ENCODE measurements around the gene GRIA2. TPM values are rescaled to one million over a fixed set of nuclear protein-coding genes. Genes with fewer than 3 reads are reported as not detected.

GRIA2 gene
- total and polyA plus RNA-seq, 3 experiments from 2014 or later = not detected

GRCh38 chr4:157217708-157218107 lies 2.8 kb upstream of the GRIA2 start:
- DNase-seq = no peak
- ChIA-PET POLR2A (no interaction called here), CTCF (no interaction called here)
- peaks cover 2 to 6% of the 10 kb centered on the region in 2 donors for H3K27me3 Mint-ChIP-seq
- H3K4me3 ChIP-seq (ENCODE audit: low read length) = no peak overlapping the region
- no peak overlapping the region for H3K4me3 Mint-ChIP-seq
- H3K4me1 ChIP-seq (ENCODE audit: insufficient read depth, low read length) = no peaks in the 10 kb centered on the region
- H3K36me3 Mint-ChIP-seq = no peaks in the 10 kb centered on the region
- H3K4me1 Mint-ChIP-seq = no peaks in the 10 kb centered on the region
- H3K27me3 ChIP-seq (ENCODE audit: insufficient read depth, low read length, poor library complexity, severe bottlenecking) = no peaks in the 10 kb centered on the region
- H3K27ac ChIP-seq (ENCODE audit: low read depth, low read length) = no peak overlapping the region
- peaks cover 4 to 17% (median 10%) of the 10 kb centered on the region in 5 donors for H3K9me3 Mint-ChIP-seq
- no peaks in the 10 kb centered on the region for H3K36me3 ChIP-seq (ENCODE audit: insufficient read depth, low read length)
- no peak overlapping the region for H3K27ac Mint-ChIP-seq
- no peaks in the 10 kb centered on the region for H3K9me3 ChIP-seq (ENCODE audit: low read length)

- Histone ChIP-seq H3K36me3 (ENCODE audit: insufficient read depth, low read length) (no peaks in the 10 kb centered on the region), H3K9me3 (ENCODE audit: low read length) (no peaks in the 10 kb centered on the region), H3K27me3 (ENCODE audit: insufficient read depth, low read length, poor library complexity, severe bottlenecking) (no peaks in the 10 kb centered on the region), H3K27ac (ENCODE audit: low read depth, low read length) (no peak overlapping the region), H3K4me3 (ENCODE audit: low read length) (no peak overlapping the region), H3K4me1 (ENCODE audit: insufficient read depth, low read length) (no peaks in the 10 kb centered on the region)
- H3K27ac Mint-ChIP-seq = no peak overlapping the region
- peaks cover 4 to 27% (median 12%) of the 10 kb centered on the region in 5 donors for H3K9me3 Mint-ChIP-seq
- ChIA-PET POLR2A (no interaction called here), CTCF (no interaction called here)
- H3K4me1 Mint-ChIP-seq = no peaks in the 10 kb centered on the region
- DNase-seq = no peak
- peaks cover 2 to 11% of the 10 kb centered on the region in 2 donors for H3K27me3 Mint-ChIP-seq
- H3K4me3 Mint-ChIP-seq = no peak overlapping the region
- no peaks in the 10 kb centered on the region for H3K36me3 Mint-ChIP-seq
Observed at GRCh38 chr4:157219711-157220370, 687 bp upstream of the GRIA2 start.

- H3K27ac Mint-ChIP-seq = no peak overlapping the region
- Histone ChIP-seq H3K4me1 (ENCODE audit: insufficient read depth, low read length) (no peaks in the 10 kb centered on the region), H3K36me3 (ENCODE audit: insufficient read depth, low read length) (no peaks in the 10 kb centered on the region), H3K9me3 (ENCODE audit: low read length) (no peaks in the 10 kb centered on the region), H3K4me3 (ENCODE audit: low read length) (no peak overlapping the region), H3K27ac (ENCODE audit: low read depth, low read length) (no peak overlapping the region), H3K27me3 (ENCODE audit: insufficient read depth, low read length, poor library complexity, severe bottlenecking) (no peaks in the 10 kb centered on the region)
- ChIA-PET POLR2A (no interaction called here), CTCF (no interaction called here)
- no peaks in the 10 kb centered on the region for H3K4me1 Mint-ChIP-seq
- H3K36me3 Mint-ChIP-seq = no peaks in the 10 kb centered on the region
- no peak overlapping the region for H3K4me3 Mint-ChIP-seq
- peaks cover 2 to 11% of the 10 kb centered on the region in 2 donors for H3K27me3 Mint-ChIP-seq
- H3K9me3 Mint-ChIP-seq = peaks cover 4 to 23% (median 10%) of the 10 kb centered on the region in 5 donors
- no peak for DNase-seq
Observed at GRCh38 chr4:157221426-157221894, 932 bp downstream of the GRIA2 start.

DNA sequence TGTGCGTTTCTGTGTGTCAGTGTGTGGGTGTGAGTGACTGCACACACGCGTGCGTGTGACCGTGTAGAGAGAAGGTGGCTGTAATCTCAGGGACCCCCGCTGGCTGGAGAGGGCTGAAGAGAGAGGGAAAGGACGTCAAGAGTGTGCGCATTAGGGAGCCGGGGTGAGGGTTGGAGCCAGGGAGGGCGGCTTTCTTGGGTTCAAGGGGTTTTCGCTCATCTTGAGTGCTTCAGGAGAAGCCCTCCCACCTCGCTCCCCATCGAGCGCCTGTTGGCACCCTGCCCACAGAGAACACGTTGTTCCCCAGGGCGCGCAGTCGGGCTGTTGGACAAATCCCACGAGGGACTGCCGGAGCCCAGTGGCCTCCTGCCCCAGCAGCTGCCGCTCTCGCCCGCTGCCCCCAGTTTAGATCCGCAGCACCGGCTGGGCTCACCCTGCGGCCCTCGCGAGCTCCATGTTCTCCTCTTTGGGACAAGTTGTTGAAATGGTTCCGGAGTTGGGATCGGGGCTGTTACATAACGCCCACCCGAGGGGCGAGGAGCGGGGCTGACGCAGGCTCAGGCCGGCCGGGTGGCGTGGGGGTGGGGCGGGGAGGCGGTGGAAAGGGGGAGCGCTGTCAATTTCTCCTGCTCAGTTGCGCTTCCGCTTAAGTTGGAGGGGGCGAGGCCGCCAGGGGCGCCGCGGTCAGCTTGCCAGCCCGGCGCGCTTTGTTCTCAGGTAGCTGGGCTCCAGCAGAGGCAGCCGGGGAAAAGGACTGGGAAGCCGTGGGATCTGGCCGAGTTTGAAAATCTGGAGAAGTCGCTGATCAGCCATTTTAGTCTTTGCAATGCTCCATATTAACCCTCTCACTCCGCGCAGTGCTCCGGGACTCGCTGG lies 1.6 kb downstream of the GRIA2 start:
- CTCF ChIA-PET = no interaction called here
- POLR2A ChIA-PET = no interaction called here
- no peaks in the 10 kb centered on the region for H3K36me3 ChIP-seq (ENCODE audit: insufficient read depth, low read length)
- H3K4me1 ChIP-seq (ENCODE audit: insufficient read depth, low read length) = no peaks in the 10 kb centered on the region
- H3K4me3 ChIP-seq (ENCODE audit: low read length) = no peak overlapping the region
- Mint-ChIP-seq H3K4me3 (no peak overlapping the region), H3K27me3 (peaks cover 2 to 11% of the 10 kb centered on the region in 2 donors), H3K4me1 (no peaks in the 10 kb centered on the region), H3K36me3 (no peaks in the 10 kb centered on the region), H3K9me3 (peaks cover 4 to 19% (median 10%) of the 10 kb centered on the region in 5 donors), H3K27ac (no peak overlapping the region)
- no peaks in the 10 kb centered on the region for H3K27me3 ChIP-seq (ENCODE audit: insufficient read depth, low read length, poor library complexity, severe bottlenecking)
- H3K9me3 ChIP-seq (ENCODE audit: low read length) = no peaks in the 10 kb centered on the region
- no peak for DNase-seq
- H3K27ac ChIP-seq (ENCODE audit: low read depth, low read length) = no peak overlapping the region

DNA sequence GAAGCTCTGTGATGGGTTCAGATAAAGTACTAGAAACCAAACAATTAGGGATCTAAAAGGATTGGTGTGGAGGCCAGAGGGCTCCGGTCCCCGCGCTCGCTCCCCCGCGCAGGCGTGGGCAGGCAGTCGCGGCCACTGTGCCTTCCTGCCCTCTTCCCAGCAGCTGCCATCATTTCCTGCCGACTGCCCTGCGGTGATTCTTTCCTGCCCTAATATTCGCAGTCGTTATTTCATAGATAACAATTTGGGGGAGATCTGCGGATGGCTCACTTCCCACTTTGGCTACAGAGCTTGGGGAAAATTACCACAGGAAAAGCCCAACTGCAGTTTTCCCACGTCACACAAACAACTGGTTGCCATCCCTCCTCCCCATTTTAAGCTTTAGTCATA lies 2.2 kb downstream of the GRIA2 start:
- H3K4me3 Mint-ChIP-seq = no peak overlapping the region
- no peaks in the 10 kb centered on the region for H3K27me3 ChIP-seq (ENCODE audit: insufficient read depth, low read length, poor library complexity, severe bottlenecking)
- no peaks in the 10 kb centered on the region for H3K36me3 ChIP-seq (ENCODE audit: insufficient read depth, low read length)
- peaks cover 2 to 11% of the 10 kb centered on the region in 2 donors for H3K27me3 Mint-ChIP-seq
- ChIA-PET CTCF (no interaction called here), POLR2A (no interaction called here)
- no peak overlapping the region for H3K27ac ChIP-seq (ENCODE audit: low read depth, low read length)
- peaks cover 4 to 19% (median 11%) of the 10 kb centered on the region in 5 donors for H3K9me3 Mint-ChIP-seq
- H3K4me3 ChIP-seq (ENCODE audit: low read length) = no peak overlapping the region
- no peak overlapping the region for H3K27ac Mint-ChIP-seq
- H3K9me3 ChIP-seq (ENCODE audit: low read length) = no peaks in the 10 kb centered on the region
- no peaks in the 10 kb centered on the region for H3K4me1 ChIP-seq (ENCODE audit: insufficient read depth, low read length)
- H3K36me3 Mint-ChIP-seq = no peaks in the 10 kb centered on the region
- no peak for DNase-seq
- H3K4me1 Mint-ChIP-seq = no peaks in the 10 kb centered on the region

DNA sequence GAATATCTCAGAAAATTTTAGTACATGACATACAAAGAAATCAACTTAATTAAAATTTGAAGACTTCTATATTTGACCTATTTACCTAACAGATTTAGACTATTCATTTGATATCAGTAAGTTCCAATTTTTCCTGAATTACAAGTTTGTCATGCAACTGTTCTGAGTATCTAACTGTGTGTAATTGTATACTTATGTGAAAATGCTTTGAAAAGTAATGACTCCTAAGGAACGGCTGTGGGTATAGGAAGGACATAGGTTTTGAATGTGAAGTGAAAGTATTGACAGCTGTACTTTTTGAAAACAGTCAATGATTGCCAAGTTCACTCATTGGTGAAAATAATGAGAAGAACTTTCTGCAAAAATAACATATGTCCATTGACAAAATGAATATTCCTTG lies 2.9 kb downstream of the GRIA2 start:
- Histone ChIP-seq H3K27me3 (ENCODE audit: insufficient read depth, low read length, poor library complexity, severe bottlenecking) (no peaks in the 10 kb centered on the region), H3K27ac (ENCODE audit: low read depth, low read length) (no peak overlapping the region), H3K4me3 (ENCODE audit: low read length) (no peak overlapping the region), H3K36me3 (ENCODE audit: insufficient read depth, low read length) (no peaks in the 10 kb centered on the region), H3K9me3 (ENCODE audit: low read length) (no peaks in the 10 kb centered on the region), H3K4me1 (ENCODE audit: insufficient read depth, low read length) (no peaks in the 10 kb centered on the region)
- POLR2A ChIA-PET = no interaction called here
- H3K36me3 Mint-ChIP-seq = no peaks in the 10 kb centered on the region
- no peaks in the 10 kb centered on the region for H3K4me1 Mint-ChIP-seq
- H3K27ac Mint-ChIP-seq = no peak overlapping the region
- peaks cover 4 to 19% (median 11%) of the 10 kb centered on the region in 5 donors for H3K9me3 Mint-ChIP-seq
- H3K27me3 Mint-ChIP-seq = peaks cover 2 to 11% of the 10 kb centered on the region in 2 donors
- no peak overlapping the region for H3K4me3 Mint-ChIP-seq
- DNase-seq = no peak
- CTCF ChIA-PET = no interaction called here

DNA sequence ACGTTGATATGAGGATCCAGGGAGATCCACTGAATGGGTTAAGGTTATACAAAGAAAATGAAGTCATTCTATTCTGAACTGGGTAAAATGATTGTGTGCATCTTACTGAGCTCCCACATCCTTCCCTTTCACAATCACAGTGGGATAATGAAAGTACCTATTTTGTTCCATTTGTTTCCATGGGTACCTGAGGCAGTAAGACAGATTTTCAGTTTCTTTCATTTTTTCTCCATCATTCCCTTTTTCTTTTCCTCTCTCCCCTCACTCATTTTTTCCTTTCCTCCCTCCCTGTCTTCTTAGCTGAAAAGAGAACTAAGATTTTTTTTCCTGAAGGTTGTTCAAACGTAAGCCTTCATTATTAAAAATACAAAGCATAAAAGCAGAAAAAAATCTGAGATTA lies 4.6 kb downstream of the GRIA2 start:
- H3K9me3 Mint-ChIP-seq = peaks cover 4 to 17% (median 10%) of the 10 kb centered on the region in 5 donors
- H3K4me1 Mint-ChIP-seq = no peaks in the 10 kb centered on the region
- H3K4me3 Mint-ChIP-seq = no peak overlapping the region
- H3K27me3 ChIP-seq (ENCODE audit: insufficient read depth, low read length, poor library complexity, severe bottlenecking) = no peaks in the 10 kb centered on the region
- no peaks in the 10 kb centered on the region for H3K36me3 Mint-ChIP-seq
- no peak overlapping the region for H3K27ac Mint-ChIP-seq
- no peaks in the 10 kb centered on the region for H3K9me3 ChIP-seq (ENCODE audit: low read length)
- no peak overlapping the region for H3K27ac ChIP-seq (ENCODE audit: low read depth, low read length)
- peaks cover 0 to 11% of the 10 kb centered on the region in 2 donors for H3K27me3 Mint-ChIP-seq
- ChIA-PET CTCF (no interaction called here), POLR2A (no interaction called here)
- no peaks in the 10 kb centered on the region for H3K4me1 ChIP-seq (ENCODE audit: insufficient read depth, low read length)
- DNase-seq = no peak
- H3K36me3 ChIP-seq (ENCODE audit: insufficient read depth, low read length) = no peaks in the 10 kb centered on the region
- H3K4me3 ChIP-seq (ENCODE audit: low read length) = no peak overlapping the region

DNA sequence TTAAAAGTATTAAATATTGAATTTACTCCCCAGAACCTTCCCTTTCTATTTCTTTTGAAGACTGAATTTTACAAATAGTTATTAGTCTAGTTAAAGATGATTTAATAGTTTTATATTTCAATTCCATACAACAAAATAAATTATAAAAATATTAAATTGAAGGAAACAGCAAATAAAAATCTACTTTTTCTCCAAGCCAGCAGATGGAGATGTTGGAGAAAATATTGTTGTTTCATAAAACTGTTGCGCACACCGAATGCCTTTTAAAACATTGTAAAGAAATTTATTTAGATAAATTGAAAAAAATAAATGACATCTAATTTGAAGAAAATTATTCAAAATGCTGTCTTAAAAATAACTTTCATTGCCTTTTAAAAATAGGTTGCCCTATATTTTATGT lies 5.5 kb downstream of the GRIA2 start:
- Mint-ChIP-seq H3K27ac (no peak overlapping the region), H3K4me3 (no peak overlapping the region), H3K36me3 (no peaks in the 10 kb centered on the region), H3K27me3 (peaks cover 0 to 9% of the 10 kb centered on the region in 2 donors), H3K9me3 (peaks cover 6 to 19% (median 10%) of the 10 kb centered on the region in 5 donors), H3K4me1 (no peaks in the 10 kb centered on the region)
- ChIA-PET CTCF (no interaction called here), POLR2A (no interaction called here)
- no peak overlapping the region for H3K27ac ChIP-seq (ENCODE audit: low read depth, low read length)
- H3K27me3 ChIP-seq (ENCODE audit: insufficient read depth, low read length, poor library complexity, severe bottlenecking) = no peaks in the 10 kb centered on the region
- H3K9me3 ChIP-seq (ENCODE audit: low read length) = no peaks in the 10 kb centered on the region
- DNase-seq = no peak
- no peak overlapping the region for H3K4me3 ChIP-seq (ENCODE audit: low read length)
- no peaks in the 10 kb centered on the region for H3K36me3 ChIP-seq (ENCODE audit: insufficient read depth, low read length)
- H3K4me1 ChIP-seq (ENCODE audit: insufficient read depth, low read length) = no peaks in the 10 kb centered on the region

Measured in CD8-positive, alpha-beta memory T cell (primary cell).